Mucosa of descending colon (tissue), 3 donors: ENCODE measurements around the gene TSHZ2. TPM values are rescaled to one million over a fixed set of nuclear protein-coding genes. Genes with fewer than 3 reads are reported as not detected.

Experiments used
- ATAC-seq: fragments of 200-7000 bp; cut with Tn5 transposase; one replicate; pipeline ENCODE4 v1.9.1; 2020; ENCODE audit warnings: mild to moderate bottlenecking, moderate library complexity
- DNase-seq, 3 donors: peaks; one replicate each; pipeline ENCODE4 v3.0.0-alpha.2; 2020
- H3K36me3 ChIP-seq: fragments of 200-600 bp; one replicate; pipeline ENCODE4 v1.8.0; 2021; ENCODE audit warnings: low read depth, mild to moderate bottlenecking
- H3K4me1 ChIP-seq: fragments of 200-600 bp; one replicate; pipeline ENCODE4 v1.8.0; 2021; ENCODE audit warnings: low read depth, mild to moderate bottlenecking
- H3K4me3 ChIP-seq: fragments of 200-600 bp; one replicate; pipeline ENCODE4 v1.8.0; 2021; ENCODE audit warnings: mild to moderate bottlenecking
- H3K9me3 ChIP-seq: fragments of 200-600 bp; one replicate; pipeline ENCODE4 v1.8.0; 2021; ENCODE audit warnings: mild to moderate bottlenecking
- intact Hi-C, 2 donors: fragments of 100-400 bp; cut with DNase I in 1 of 2; cut with micrococcal nuclease in 1 of 2; formaldehyde crosslinking; loops; one replicate each; pipeline versions ENCODE4 v1.11.0 to v1.11.1; 2022; cut with DNase I, micrococcal nuclease
- total RNA-seq, 3 donors: library from RNA; stranded (reverse); fragmentation: NEBNext Ultra II Directional in 2 of 3; extraction: Animal tissue kit (Norgen Biotek cat#: 25700) in 2 of 3; gene quantifications; one replicate each; pipeline versions ENCODE4 v1.2.1 to v1.2.4, GENCODE V29; 2021 to 2023
- TF ChIP-seq, protein P1 (sequence below): fragments of 200-600 bp; IDR thresholded peaks from one replicate; pipeline ENCODE4 v1.8.0; 2022; ENCODE audit warnings: antibody characterized with exemption, mild to moderate bottlenecking
- donor health status: DM: no; HTN: no; CAD: no; lungs with moderate emphysema.
- donor health status: DM: no; HTN: no; CAD: no.
- donor health status: DM: no; HTN: yes; CAD: no.

Gene TSHZ2
- total RNA-seq, 3 donors from 2014 or later: 1.9 to 17.8 (median 3.6) TPM

DNA sequence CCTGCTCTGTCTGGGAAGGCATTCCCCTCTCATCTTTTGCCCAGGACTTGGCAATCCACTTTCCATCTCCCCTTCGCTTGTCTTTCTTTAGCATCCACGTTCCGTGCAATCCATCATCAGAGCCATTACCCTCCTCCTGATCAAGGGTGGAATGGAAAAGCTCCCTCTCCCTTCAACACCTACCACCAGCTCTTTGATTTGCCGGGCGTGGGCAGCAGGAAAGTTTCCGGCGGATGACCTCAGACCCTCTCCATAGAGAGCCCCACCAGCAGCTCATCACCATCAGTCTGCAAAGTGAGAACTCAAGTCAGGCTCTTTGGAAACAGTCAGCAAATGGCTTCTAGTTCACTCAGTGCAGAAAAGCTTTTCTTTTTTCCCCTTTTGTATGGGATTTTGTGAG lies 76.2 kb downstream of the TSHZ2 start:
- Histone ChIP-seq H3K9me3 (no peaks in the 10 kb centered on the region), H3K36me3 (no peaks in the 10 kb centered on the region), H3K4me1 (no peaks in the 10 kb centered on the region), H3K4me3 (no peak overlapping the region)
- TF ChIP-seq, protein P1, sequence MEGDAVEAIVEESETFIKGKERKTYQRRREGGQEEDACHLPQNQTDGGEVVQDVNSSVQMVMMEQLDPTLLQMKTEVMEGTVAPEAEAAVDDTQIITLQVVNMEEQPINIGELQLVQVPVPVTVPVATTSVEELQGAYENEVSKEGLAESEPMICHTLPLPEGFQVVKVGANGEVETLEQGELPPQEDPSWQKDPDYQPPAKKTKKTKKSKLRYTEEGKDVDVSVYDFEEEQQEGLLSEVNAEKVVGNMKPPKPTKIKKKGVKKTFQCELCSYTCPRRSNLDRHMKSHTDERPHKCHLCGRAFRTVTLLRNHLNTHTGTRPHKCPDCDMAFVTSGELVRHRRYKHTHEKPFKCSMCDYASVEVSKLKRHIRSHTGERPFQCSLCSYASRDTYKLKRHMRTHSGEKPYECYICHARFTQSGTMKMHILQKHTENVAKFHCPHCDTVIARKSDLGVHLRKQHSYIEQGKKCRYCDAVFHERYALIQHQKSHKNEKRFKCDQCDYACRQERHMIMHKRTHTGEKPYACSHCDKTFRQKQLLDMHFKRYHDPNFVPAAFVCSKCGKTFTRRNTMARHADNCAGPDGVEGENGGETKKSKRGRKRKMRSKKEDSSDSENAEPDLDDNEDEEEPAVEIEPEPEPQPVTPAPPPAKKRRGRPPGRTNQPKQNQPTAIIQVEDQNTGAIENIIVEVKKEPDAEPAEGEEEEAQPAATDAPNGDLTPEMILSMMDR: no peak
- intact Hi-C loops: no loop called here
- no peak for DNase-seq
- ATAC-seq: no peak

DNA sequence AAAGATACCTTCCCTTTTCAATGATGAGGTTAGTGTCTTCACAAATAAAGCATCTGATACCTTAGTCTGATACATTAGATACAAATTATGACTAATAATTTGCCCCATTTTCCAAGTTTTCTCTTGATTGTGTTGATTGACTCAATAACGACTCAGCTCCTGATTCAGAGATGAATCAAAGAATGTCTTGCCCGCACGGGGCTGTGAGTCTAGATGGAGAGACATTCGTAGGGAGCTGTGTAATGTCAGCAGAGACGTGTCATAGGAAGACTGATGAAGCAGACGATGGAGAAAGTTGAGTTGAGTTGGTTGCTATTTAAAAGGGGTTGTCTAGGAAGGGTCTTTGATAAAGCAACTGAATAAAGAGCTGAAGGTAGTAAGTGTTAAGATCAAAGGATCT lies 78.2 kb downstream of the TSHZ2 start:
- no peak for ATAC-seq
- no peaks in the 10 kb centered on the region for H3K4me1 ChIP-seq
- H3K36me3 ChIP-seq: no peaks in the 10 kb centered on the region
- no peaks in the 10 kb centered on the region for H3K9me3 ChIP-seq
- intact Hi-C loops: no loop called here
- H3K4me3 ChIP-seq: no peak overlapping the region
- DNase-seq: no peak
- TF ChIP-seq, protein P1: no peak

DNA sequence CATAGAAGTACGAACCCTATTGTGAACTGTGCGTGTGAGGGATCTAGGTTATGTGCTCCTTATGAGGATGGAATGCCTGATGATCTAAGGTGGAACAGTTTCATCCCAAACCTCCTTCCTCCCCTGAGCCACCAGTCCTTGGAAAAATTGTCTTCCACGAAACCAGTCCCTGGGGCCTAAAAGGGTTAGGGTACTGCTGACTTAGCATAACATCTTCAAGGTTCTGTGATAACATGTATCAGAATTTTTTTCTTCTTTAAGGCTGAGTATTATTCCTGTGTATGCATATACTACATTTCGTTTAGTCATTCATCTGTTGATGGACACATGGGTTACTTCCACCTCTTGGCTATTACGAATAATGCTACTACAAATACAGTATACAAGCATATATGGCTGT lies 80.2 kb downstream of the TSHZ2 start:
- intact Hi-C loops: no loop called here
- Histone ChIP-seq H3K9me3 (no peaks in the 10 kb centered on the region), H3K4me3 (no peak overlapping the region), H3K4me1 (no peaks in the 10 kb centered on the region), H3K36me3 (no peaks in the 10 kb centered on the region)
- TF ChIP-seq, protein P1: no peak
- DNase-seq (no peak), ATAC-seq (no peak)

DNA sequence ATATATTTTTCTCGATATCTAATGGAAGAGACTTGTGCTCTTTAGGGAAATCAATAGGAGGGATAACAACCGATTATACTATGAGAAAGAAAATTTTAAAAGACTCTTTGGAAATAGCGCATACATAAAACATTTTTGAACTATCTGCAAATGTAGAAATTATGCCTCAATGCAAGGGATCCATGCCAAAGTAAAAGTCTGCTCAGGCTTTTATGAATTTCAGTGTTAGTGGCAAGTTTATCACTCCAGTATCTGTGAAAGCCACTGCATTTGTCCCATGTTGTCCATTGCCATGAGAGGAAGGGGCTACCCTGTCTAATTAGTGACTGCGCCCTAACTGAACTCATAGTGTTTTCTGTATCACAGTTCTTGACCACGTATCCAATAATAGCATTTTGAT lies 81.4 kb downstream of the TSHZ2 start:
- ATAC-seq (no peak), DNase-seq (no peak)
- H3K36me3 ChIP-seq: no peaks in the 10 kb centered on the region
- no peak overlapping the region for H3K4me3 ChIP-seq
- no peaks in the 10 kb centered on the region for H3K4me1 ChIP-seq
- H3K9me3 ChIP-seq: no peaks in the 10 kb centered on the region
- intact Hi-C loops: no loop called here
- TF ChIP-seq, protein P1: no peak

DNA sequence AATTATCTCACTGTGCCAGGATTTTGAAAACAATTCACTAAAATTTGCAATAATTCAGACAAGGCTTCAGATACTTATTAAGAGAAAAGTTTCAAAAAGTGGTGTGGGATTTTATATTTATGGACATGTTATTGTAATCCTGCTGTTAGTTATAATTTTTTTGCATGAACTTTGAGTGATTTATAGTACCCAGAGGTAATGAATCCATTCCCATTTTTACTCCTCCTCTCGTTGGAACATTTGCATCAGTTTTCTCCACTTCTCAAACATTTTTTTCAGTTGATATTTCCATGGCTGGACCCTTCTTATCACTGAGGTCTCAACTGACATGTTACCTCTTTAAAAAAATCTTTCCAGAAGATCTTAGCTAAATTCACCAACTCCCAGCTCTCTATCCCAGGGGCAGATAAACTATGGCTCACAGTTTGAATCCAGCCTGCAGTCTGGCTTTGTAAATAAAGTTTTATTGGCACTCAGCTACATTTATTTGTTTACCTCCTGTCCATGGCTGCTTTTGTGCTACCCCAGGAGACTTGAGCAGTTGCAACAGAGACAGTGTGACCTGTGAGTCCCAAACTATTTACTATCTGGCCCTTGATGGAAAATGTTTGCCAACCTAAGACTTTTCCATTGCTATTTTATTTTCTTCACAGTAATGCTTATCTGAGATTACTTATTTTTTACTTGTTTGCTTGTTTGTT lies 83.4 kb downstream of the TSHZ2 start:
- intact Hi-C loops: no loop called here
- no peaks in the 10 kb centered on the region for H3K9me3 ChIP-seq
- no peak for DNase-seq
- no peaks in the 10 kb centered on the region for H3K4me1 ChIP-seq
- no peak overlapping the region for H3K4me3 ChIP-seq
- ATAC-seq: no peak
- TF ChIP-seq, protein P1: no peak
- no peaks in the 10 kb centered on the region for H3K36me3 ChIP-seq

DNA sequence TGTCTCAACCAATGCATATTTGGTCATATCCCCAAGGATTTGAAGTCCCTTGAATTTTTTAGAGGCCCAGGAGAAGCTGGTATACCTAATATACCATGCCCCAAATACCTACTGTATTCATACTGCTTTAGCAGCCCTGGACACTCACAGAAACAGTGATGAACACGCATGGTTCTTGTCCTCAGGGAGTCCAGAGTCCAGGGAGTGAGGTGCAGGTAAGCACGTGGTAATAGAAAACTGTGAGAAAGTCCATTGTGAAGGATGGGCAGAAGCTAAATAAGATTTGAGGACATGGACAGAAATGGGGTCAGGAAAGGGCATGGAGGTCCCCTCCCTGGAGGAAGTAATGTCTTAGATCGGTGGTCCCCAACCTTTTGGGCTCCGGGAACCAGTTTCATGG lies 85.4 kb downstream of the TSHZ2 start:
- TF ChIP-seq, protein P1: no peak
- Histone ChIP-seq H3K9me3 (no peaks in the 10 kb centered on the region), H3K36me3 (no peaks in the 10 kb centered on the region), H3K4me1 (no peaks in the 10 kb centered on the region), H3K4me3 (no peak overlapping the region)
- DNase-seq (no peak), ATAC-seq (no peak)
- intact Hi-C loops: no loop called here
